Measurements from ENCODE around the gene P2RX1.
A peak's percentile ranks its signal among the peaks of the same experiment; 100 is the strongest.

The P2RX1 gene

DNA sequence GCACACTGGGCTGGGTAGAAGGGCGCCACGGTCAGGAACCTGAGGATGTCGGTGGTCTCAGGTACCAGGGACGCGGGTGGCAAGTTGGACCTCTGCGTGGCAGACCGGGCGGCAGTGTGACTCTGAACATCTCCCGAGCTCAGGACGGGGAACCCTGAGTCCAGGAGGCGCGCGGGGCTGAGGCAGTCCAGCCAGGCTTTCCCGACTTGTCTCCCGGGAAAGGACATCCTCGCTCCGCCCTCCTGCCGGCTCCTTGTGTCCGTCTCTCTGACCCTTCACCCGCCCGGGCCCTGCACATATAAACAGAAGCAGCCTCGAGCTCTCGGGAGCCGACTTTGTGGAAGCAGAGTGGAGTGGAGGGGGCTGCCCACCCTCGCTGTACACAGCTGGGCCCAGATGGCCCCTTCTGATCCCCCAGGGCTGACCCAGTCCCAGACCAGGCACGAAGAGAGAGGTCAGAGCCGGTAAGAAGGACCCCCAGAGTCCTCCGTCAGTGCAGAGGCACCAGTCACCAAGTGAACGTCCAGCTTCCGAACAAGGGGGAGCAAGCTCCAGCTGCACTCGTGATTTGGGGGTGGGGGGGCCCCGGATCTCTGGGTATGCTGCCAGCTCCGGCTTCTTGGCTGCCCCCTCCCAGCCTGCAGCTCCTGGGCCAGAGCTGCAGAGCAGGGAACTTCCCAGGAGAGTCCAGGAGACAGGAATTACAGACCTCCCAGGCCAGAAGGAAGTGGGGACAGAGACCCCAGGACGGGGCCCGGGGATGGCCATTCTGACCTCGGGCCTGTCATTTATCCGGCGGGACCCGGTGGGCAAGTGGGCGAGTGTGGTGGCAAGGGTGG lies 8.5 kb upstream of the P2RX1 start:
- DNase-seq (ENCODE audit: low spot score) = no peak

DNA sequence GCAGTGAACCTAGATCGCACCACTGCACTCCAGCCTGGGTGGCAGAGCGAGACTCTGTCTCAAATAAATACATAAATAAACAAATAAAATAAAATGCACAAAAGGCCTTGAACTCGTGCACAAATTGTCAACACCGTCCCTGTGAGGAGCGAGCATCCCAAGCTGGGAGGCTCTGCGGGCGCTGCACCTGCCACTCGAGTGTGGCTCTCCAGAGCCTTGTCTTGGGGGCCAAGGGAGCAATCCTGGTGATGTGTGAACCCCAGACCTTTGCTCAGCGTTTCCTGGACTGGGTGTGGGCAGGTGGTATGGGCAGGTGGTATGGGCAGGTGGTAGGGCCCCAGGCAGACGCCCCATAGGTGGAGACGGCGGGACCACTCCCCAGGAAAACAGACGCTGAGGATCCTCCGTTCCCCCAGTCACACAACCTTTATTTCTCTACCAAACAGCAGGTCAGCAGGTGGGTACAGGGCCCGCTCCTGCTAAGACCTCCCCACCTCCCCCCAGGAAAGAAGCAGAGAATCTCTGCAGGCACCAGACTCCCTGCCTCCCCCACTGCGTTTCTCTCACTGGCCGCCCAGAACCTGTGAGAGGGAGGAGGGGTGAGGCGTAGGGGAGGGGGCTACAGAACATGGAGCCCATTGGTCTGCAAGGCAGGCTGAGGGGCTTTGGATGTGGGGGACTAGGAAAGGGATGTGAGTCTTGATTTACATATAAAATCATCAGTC lies 7.4 kb upstream of the P2RX1 start:
- DNase-seq (ENCODE audit: low spot score) = no peak

- no peak for DNase-seq (ENCODE audit: low spot score)
Observed at GRCh38 chr17:3922765-3923164, 6.5 kb upstream of the P2RX1 start.

- no peak for DNase-seq (ENCODE audit: low spot score)
Observed at GRCh38 chr17:3921502-3922319, 5.4 kb upstream of the P2RX1 start.

- DNase-seq (ENCODE audit: low spot score) = no peak
Observed at GRCh38 chr17:3921006-3921405, 4.7 kb upstream of the P2RX1 start.

GRCh38 chr17:3919123-3919624 lies 2.9 kb upstream of the P2RX1 start:
- DNase-seq (ENCODE audit: low spot score) = no peak

DNA sequence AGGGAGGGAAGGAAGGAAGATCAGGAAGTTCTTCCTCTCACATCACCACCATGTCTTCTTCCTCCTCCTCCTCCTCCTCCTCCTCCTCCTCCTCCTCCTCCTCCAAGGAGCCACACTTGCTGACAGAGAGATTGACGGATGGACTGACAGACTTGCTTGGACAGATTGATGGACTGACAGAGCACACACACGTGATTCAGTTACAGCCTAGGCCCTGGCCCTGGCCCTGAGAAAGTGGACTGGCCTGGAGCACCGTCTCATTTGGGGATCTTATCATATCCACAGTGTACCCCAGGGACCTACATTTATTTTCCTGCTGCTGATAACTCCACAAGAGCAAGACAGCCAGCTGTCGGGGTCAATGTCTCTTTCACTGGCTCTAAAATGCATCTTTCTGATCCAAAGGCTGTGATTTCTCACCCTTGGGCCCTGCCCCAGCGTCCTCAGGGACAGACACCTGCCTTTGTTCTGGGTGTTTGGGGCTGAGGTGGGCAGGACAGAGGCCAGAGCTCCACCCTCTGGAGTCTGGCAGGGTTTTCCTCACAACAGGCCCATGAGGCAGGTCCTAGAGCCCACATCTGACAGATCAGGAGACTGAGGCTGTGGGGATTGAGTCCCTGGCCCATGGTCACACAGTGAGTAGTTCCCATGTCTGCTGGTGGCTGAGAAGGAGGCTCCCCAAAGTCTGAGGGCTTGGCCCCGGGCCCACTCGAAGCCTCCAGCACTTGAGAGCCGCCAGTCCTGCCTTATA lies 2.3 kb upstream of the P2RX1 start:
- DNase-seq (ENCODE audit: low spot score) = no peak

GRCh38 chr17:3917391-3917931 lies 1.2 kb upstream of the P2RX1 start:
- peak; percentile 31 for DNase-seq (ENCODE audit: low spot score)

DNA sequence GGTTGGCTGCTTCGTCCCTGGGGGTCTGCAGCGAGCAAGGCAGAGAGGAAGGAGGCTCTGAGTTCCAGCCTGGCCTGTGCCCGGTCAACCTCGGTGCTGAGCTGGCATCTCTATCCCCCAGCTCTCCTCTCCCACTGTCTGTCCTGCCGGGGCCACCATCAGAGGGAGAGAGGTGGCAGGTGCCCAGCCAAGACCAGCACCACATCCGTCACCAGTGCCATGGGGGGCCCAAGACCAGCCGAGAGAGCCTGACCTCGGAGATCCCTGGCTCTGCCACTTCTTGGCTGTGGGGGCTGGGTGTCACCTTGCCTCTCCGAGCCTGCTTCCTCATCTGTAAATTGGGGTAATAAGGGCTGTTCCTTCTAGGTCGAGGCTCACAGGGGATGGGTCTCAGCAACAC lies 560 bp upstream of the P2RX1 start:
- no peak for DNase-seq (ENCODE audit: low spot score)

DNA sequence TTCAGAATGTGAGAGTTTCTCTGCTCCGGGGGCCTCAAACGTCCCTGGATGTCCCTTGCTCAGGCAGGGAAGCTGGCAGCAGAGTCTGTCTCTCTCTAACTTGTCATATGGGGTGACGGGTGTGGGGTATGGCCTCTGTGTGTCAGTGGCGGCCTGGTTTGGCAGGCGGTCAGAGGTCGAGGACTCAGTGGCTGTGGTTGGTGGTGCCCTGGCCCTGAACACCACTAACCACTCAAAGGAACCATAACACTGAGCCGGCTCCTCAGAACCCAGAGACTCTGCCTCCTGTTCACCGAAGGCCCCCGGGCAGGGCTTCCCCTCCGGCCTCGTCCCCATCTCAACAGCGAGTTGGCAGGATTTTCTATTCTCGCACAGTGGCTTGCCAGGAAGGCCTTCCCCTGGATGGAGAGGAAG lies 677 bp downstream of the P2RX1 start:
- DNase-seq (ENCODE audit: low spot score) = no peak

DNA sequence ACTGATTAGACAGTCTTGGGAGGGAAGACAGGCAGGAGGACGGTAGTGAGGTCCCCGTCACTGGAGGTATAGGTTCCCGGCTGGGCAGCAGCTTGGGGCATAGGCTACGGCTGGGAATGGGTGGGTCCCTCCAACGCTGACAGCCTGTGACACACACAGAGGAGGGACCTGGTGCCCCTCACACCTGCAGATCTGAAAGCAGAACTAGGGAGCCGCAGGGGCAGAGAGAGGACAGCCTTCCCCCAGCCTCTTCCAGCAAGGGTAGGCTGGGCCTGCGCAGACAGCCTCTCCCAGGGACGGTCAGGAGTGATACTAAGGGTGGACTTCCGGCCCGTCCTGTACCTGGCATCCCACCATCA lies 2.0 kb downstream of the P2RX1 start:
- no peak for DNase-seq (ENCODE audit: low spot score)

DNA sequence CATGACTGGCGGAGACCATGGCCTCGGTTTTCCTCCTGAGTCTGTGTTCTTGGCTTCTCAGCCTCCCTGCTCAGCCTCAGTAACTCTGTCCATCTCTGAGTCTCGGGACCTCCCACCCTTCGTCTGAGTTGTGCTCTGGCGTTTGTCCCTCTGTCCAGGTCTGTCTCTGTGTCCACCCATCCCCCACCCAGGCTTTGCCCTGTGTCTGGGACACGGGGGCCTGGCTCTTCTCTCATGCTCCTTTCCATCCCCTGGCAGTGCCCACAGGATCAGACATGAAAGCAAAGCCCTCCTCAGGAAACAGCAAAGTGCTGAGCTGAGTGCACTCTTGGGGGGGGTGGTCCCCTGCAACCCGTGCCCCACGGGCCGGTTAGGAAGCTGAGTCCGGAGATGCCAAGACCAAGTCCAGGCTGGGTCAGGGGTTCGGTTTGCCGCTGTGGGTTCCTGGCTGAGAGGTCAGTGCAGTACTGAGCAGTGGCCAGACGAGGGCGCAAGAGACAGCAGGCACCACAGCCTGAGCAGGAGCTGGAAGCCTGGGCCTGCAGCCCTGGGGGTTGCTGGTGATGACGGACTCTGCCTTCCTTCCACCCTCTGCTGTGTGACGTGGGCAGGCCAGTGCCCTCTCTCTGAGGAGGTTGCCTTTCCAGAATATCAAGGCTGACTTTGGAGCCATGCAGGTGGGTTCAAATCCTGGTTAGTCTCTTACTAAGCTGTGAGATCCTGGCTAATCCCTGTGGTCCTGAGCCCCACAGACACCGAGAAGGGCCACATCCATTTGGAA lies 2.5 kb downstream of the P2RX1 start:
- peak; percentile 69 for DNase-seq (ENCODE audit: low spot score)

DNA sequence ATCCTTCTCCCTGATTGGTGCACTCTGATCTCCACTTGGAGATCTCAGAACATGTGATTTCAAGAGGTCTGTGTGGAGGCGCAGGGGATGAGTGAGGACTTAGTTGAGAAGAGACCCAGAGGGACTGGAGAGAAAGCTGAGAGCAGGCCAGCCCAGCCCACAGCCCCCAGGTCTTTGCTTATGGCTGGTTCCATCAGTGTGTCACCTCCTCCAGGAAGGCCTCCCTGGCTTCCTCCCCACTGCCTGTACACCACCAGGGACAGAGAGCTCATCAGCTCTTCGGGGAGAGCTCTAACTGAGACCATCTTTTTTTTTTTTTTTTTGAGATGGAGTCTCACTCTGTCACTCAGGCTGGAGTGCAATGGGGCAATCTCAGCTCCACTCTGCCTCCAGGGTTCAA lies 3.4 kb downstream of the P2RX1 start:
- DNase-seq (ENCODE audit: low spot score) = no peak

GRCh38 chr17:3911271-3912053 lies 4.8 kb downstream of the P2RX1 start:
- no peak for DNase-seq (ENCODE audit: low spot score)

DNA sequence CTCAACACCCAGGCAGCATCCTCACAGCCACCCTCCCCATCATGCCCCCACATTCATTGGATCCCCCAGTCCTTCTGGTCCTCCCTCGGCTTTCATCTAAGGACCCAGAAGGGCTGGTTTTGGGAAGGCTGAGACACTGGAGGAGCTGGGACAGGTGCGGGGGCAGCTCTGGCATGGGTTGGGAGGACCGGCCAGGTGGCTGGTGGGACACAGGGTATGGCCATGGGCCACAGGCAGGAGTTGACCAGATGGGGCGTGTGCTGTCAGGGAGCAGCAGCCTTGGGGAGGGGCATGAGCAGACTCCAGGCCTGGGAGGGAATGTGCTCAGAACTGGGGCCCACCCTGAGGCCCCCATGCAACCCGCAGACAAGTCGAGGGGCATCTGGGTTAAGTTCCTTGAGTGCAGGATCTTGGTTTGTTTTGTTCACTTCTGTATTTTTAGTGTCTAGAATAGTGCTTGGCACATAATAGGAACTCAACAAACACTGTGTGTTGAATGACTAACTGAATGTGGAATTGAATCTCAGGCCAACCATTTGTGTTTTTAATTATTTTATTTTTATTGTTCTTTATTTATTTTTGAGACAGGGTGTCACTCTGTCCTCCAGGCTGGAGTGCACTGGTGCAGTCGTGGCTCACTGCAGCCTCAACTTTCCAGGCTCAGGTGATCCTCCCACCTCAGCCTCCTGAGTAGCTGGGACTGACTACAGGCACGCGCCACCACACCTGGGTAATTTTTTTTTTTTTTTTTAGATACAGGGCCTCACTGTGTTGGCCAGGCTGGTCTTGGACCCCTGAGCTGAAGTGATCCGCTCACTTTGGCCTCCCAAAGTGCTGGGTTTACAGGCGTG lies 5.6 kb downstream of the P2RX1 start:
- DNase-seq (ENCODE audit: low spot score) = no peak

DNA sequence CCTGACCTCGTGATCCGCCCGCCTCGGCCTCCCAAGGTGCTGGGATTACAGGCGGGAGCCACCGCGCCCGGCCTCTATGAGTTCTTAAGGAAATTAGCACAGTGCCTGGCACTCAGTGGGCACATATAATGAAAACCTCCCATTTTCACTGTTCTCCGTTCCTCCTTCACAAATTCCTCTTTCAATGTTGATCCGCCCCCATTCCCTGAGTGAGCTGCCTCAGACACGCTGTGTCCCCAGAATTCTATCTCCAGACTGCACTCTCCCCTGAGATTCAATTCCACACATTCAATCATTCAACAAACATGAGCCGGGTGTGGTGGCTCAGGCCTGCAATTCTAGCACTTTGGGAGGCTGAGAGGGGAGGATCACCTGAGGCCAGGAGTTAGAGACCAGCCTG lies 7.0 kb downstream of the P2RX1 start:
- no peak for DNase-seq (ENCODE audit: low spot score)

DNA sequence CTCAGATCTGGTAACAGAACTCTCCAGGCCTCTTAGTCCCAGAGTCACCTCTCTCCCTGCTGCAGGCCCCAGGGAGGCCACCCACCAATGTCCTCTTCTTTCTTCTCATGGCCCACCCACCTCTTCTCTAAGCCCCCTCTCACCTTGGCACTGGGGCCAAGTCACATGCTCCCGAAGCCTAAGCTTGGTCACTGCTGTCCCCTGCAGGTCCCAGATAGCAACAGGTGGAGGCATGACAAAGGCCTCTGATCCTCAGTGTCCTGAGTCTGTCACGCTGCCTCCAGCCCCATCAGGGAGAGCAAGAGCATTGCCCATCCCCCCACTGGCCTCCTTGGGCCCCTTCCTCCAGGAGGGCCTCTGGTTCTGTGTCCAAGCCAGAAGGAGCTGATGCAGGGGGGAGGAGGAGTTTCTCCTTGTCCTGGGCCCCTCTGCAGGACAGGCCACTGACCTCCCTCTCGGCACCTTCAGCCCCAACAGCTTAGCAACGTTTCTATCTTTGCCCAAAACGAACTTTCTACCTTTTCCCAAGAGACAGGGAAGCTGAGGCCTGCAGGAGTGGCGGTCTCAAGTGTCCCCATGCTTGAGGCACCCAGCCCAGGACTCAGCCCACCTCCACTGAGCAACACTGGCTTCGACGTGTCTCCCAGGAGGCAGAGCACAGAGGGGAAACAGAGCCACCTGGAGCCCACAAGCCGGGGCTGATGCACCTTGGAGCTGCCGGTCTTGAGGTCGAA lies 8.6 kb downstream of the P2RX1 start:
- no peak for DNase-seq (ENCODE audit: low spot score)

DNA sequence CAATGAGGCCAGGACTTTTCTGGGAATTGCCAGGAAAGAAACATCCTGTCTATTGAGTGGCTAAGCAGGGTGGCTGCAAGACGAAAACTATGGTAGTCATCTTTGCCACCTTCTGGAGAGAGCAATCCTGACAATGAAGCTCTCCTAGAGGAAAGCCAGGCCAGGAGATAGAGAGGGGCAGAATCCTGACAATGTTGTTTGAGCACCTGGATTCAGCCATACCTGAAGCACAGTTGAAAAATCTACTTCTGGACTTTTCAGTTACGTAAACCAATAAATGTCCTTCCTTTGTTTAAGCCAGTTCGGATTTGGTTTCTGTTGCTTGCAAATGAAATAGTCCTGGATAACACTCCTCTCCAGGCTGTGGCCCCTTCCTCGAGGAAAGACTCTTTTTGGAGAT lies 9.4 kb downstream of the P2RX1 start:
- no peak for DNase-seq (ENCODE audit: low spot score)
